Testis (tissue), 3 donors: Measurements from ENCODE around the gene EFNA5. TPM values are rescaled to one million over a fixed set of nuclear protein-coding genes. Genes with fewer than 3 reads are reported as not detected.

ENCODE experiments used
- DNase-seq: peaks from one replicate; pipeline ENCODE4 v3.0.0-alpha.2; 2019
- H3K27ac ChIP-seq, 2 donors: fragments of 200-600 bp; sonication (generic); one replicate each; pipeline ENCODE4 v1.5.1; 2019
- H3K27me3 ChIP-seq: fragments of 200-600 bp; sonication (generic); one replicate; pipeline ENCODE4 v1.5.1; 2019
- H3K36me3 ChIP-seq: fragments of 200-600 bp; sonication (generic); one replicate; pipeline ENCODE4 v1.5.1; 2017; ENCODE audit warnings: low read depth; ENCODE audit errors: missing control alignments
- H3K4me1 ChIP-seq: fragments of 200-600 bp; sonication (generic); one replicate; pipeline ENCODE4 v1.5.1; 2019
- H3K4me3 ChIP-seq, 2 donors: fragments of 200-600 bp; sonication (generic); one replicate each; pipeline ENCODE4 v1.5.1; 2017 to 2019
- H3K9me3 ChIP-seq: fragments of 200-600 bp; sonication (generic); one replicate; pipeline ENCODE4 v1.5.1; 2017
- CTCF ChIP-seq, 3 experiments: fragments of 450-650 bp in 2 of 3; fragments of 200-600 bp in 1 of 3; sonication (generic) in 1 of 3; IDR thresholded peaks; one replicate each; pipeline ENCODE4 v1.5.1; 2016 to 2019; ENCODE audit warnings: antibody characterized with exemption in 3 of 3, mild to moderate bottlenecking in 2 of 3, moderate library complexity in 1 of 3
- POLR2A ChIP-seq: fragments of 450-650 bp; IDR thresholded peaks from one replicate; pipeline ENCODE4 v1.6.1; 2017; ENCODE audit warnings: antibody characterized with exemption, mild to moderate bottlenecking, moderate library complexity
- WGBS, 2 donors: methylation state at CpG; one replicate each; pipeline ENCODE4 v1.1.5; 2018; 5-methylcytosine and 5-hydroxymethylcytosine counted together
- intact Hi-C: fragments of 100-400 bp; cut with DNase I; formaldehyde crosslinking; loops from one replicate; pipeline ENCODE4 v1.15.1; 2023; ENCODE audit warnings: low total_unique reads
- polyA plus RNA-seq: library from polyadenylated mRNA; stranded (reverse); fragments of 350-450 nt; fragmentation: Illumina TruSeq; extraction: RNeasy Lipid Tissue Mini Kit (QIAGEN cat#74804); gene quantifications from one replicate; pipeline ENCODE4 v1.2.3, GENCODE V29; 2014; ENCODE audit warnings: low read depth, low replicate concordance; ENCODE audit not compliant: insufficient read depth
- total RNA-seq, 2 donors: library from RNA; depleted of rRNA; stranded (reverse); fragments of >200 nt; gene quantifications; one replicate each; pipeline ENCODE4 v1.2.3, GENCODE V29; 2016

The EFNA5 gene
- total and polyA plus RNA-seq, 3 donors from 2014 or later: 2.6 to 5.4 (median 3.5) TPM

- Histone ChIP-seq H3K9me3 (no peaks in the 10 kb centered on the region), H3K27me3 (no peaks in the 10 kb centered on the region), H3K27ac (no peak overlapping the region), H3K4me3 (no peak overlapping the region), H3K36me3 (no peaks in the 10 kb centered on the region), H3K4me1 (peaks cover 8% of the 10 kb centered on the region)
- WGBS, 2 donors: 64% methylated on average over 4 of the region's 4 CpGs
- no peak for DNase-seq
- no peak for TF ChIP-seq POLR2A
- TF ChIP-seq CTCF (IDR thresholded peaks at IDR 0.05): no peak
- intact Hi-C loops: no loop called here
Measured at GRCh38 chr5:107545486-107545885, 125.3 kb downstream of the EFNA5 start.

GRCh38 chr5:107544967-107545366, 125.8 kb downstream of the EFNA5 start:
- Histone ChIP-seq H3K27me3 (no peaks in the 10 kb centered on the region), H3K36me3 (no peaks in the 10 kb centered on the region), H3K4me1 (peaks cover 8% of the 10 kb centered on the region), H3K4me3 (no peak overlapping the region), H3K9me3 (no peaks in the 10 kb centered on the region), H3K27ac (no peak overlapping the region)
- WGBS, 2 donors: 85% methylated on average over 6 of the region's 6 CpGs
- DNase-seq: no peak
- intact Hi-C loops: no loop called here
- TF ChIP-seq POLR2A (no peak), CTCF (IDR thresholded peaks at IDR 0.05) (no peak)

DNA sequence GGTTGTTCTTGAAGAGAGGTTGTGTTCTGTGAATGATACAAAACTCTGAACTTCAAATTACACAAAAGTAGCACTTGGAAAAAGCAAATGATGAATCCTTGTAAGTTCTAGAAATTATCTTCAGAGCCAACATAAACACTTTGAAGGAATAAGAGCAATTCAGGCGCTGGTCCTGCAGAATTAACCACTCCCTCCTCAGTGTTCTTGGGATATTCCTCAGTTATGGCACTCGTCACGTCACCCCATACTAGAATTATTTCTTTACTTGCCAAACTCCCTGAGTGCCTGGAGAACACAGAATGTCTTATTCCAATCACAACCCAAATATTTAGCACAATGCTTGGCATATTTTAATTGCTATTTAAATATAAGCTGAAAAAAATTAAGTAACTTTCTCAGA, 126.3 kb downstream of the EFNA5 start:
- 64 to 71% methylated on average over 3 of the region's 3 CpGs for WGBS, 2 donors
- no peak for DNase-seq
- Histone ChIP-seq H3K4me1 (peaks cover 8% of the 10 kb centered on the region), H3K27ac (no peak overlapping the region), H3K27me3 (no peaks in the 10 kb centered on the region), H3K9me3 (no peaks in the 10 kb centered on the region), H3K4me3 (no peak overlapping the region), H3K36me3 (no peaks in the 10 kb centered on the region)
- intact Hi-C loops: no loop called here
- TF ChIP-seq CTCF (IDR thresholded peaks at IDR 0.05) (no peak), POLR2A (no peak)

GRCh38 chr5:107543868-107544267, 126.9 kb downstream of the EFNA5 start:
- Histone ChIP-seq H3K9me3 (no peaks in the 10 kb centered on the region), H3K4me1 (peaks cover 12% of the 10 kb centered on the region), H3K36me3 (no peaks in the 10 kb centered on the region), H3K4me3 (no peak overlapping the region), H3K27me3 (no peaks in the 10 kb centered on the region), H3K27ac (no peak overlapping the region)
- no peak for DNase-seq
- 73 to 81% methylated on average over 6 of the region's 6 CpGs for WGBS, 2 donors
- intact Hi-C loops: no loop called here
- no peak for TF ChIP-seq POLR2A
- no peak for TF ChIP-seq CTCF (IDR thresholded peaks at IDR 0.05)

- Histone ChIP-seq H3K27me3 (no peaks in the 10 kb centered on the region), H3K27ac (no peak overlapping the region), H3K4me1 (peaks cover 12% of the 10 kb centered on the region), H3K36me3 (no peaks in the 10 kb centered on the region), H3K4me3 (no peak overlapping the region), H3K9me3 (no peaks in the 10 kb centered on the region)
- peak; percentile 51 for DNase-seq
- WGBS, 2 donors: 48 to 62% methylated on average over 7 of the region's 7 CpGs
- TF ChIP-seq CTCF (IDR thresholded peaks at IDR 0.05) (no peak), POLR2A (no peak)
- intact Hi-C loops: no loop called here
Measured at GRCh38 chr5:107542831-107543231, 127.9 kb downstream of the EFNA5 start.
